Vagina (tissue), 2 donors: ENCODE results near the gene NID2. TPM values are rescaled to one million over a fixed set of nuclear protein-coding genes. Genes with fewer than 3 reads are reported as not detected.
A peak's percentile ranks its signal among the peaks of the same experiment; 100 is the strongest.

Experiments used
- DNase-seq, 2 donors: peaks; one replicate each; pipeline ENCODE4 v3.0.0-alpha.2; 2017; ENCODE audit errors: extremely low spot score in 2 of 2
- H3K27ac ChIP-seq: fragments of 200-600 bp; sonication (generic); one replicate; pipeline ENCODE4 v1.5.1; 2019
- H3K27me3 ChIP-seq: fragments of 200-600 bp; sonication (generic); one replicate; pipeline ENCODE4 v1.5.1; 2019
- H3K36me3 ChIP-seq, 2 donors: fragments of 200-600 bp; sonication (generic); one replicate each; pipeline ENCODE4 v1.5.1; 2017 to 2019
- H3K4me1 ChIP-seq: fragments of 200-600 bp; sonication (generic); one replicate; pipeline ENCODE4 v1.5.1; 2019
- H3K4me3 ChIP-seq, 2 donors: fragments of 200-600 bp; sonication (generic); 1 replicate in 1 of 2; 2 replicates in 1 of 2; pipeline ENCODE4 v1.5.1; 2016 to 2019
- H3K9me3 ChIP-seq: fragments of 200-600 bp; sonication (generic); one replicate; pipeline ENCODE4 v1.5.1; 2019
- CTCF ChIP-seq, 3 experiments: fragments of 450-650 bp in 2 of 3; fragments of 200-600 bp in 1 of 3; sonication (generic) in 1 of 3; IDR thresholded peaks; one replicate each; pipeline ENCODE4 v1.5.1; 2017 to 2019; ENCODE audit warnings: antibody characterized with exemption in 3 of 3, mild to moderate bottlenecking in 2 of 3, moderate library complexity in 2 of 3
- POLR2A ChIP-seq, 2 donors: fragments of 450-650 bp; IDR thresholded peaks; one replicate each; pipeline ENCODE4 v1.6.1; 2017; ENCODE audit warnings: antibody characterized with exemption in 2 of 2, mild to moderate bottlenecking in 2 of 2, moderate library complexity in 2 of 2
- POLR2AphosphoS5 ChIP-seq, 2 donors: sonication (generic); formaldehyde crosslinking; IDR thresholded peaks; one replicate each; pipeline ENCODE4 v1.9.0; 2017; ENCODE audit warnings: antibody characterized with exemption in 2 of 2, mild to moderate bottlenecking in 2 of 2, low read depth in 1 of 2; ENCODE audit not compliant: insufficient read depth in 1 of 2
- intact Hi-C: fragments of 100-400 bp; cut with DNase I; formaldehyde crosslinking; loops from one replicate; pipeline ENCODE4 v1.15.1; 2023
- total RNA-seq: library from RNA; depleted of rRNA; stranded (reverse); fragments of >200 nt; gene quantifications from one replicate; pipeline ENCODE4 v1.2.3, GENCODE V29; 2016

The NID2 gene
- total RNA-seq, 1 donor from 2014 or later, result 20.1 TPM

- Histone ChIP-seq H3K4me3 (no peak overlapping the region), H3K9me3 (no peaks in the 10 kb centered on the region), H3K27ac (no peak overlapping the region), H3K27me3 (no peaks in the 10 kb centered on the region), H3K4me1 (peaks cover 58% of the 10 kb centered on the region), H3K36me3 (no peaks in the 10 kb centered on the region)
- intact Hi-C loops, result no loop called here
- TF ChIP-seq POLR2AphosphoS5 (IDR thresholded peaks at IDR 0.05; ENCODE audit: insufficient read depth in 1 of 2, low read depth in 1 of 2) (no peak), POLR2A (IDR thresholded peaks at IDR 0.05) (no peak), CTCF (IDR thresholded peaks at IDR 0.05) (no peak)
- DNase-seq, result no peak
These were observed 4.7 kb downstream of the NID2 start for GRCh38 chr14:52064174-52064573.

GRCh38 chr14:52063052-52063462 lies 5.8 kb downstream of the NID2 start:
- TF ChIP-seq POLR2A (IDR thresholded peaks at IDR 0.05), result no peak
- TF ChIP-seq CTCF (IDR thresholded peaks at IDR 0.05), result no peak
- no peak for TF ChIP-seq POLR2AphosphoS5 (IDR thresholded peaks at IDR 0.05; ENCODE audit: insufficient read depth in 1 of 2, low read depth in 1 of 2)
- Histone ChIP-seq H3K4me1 (peaks cover 52% of the 10 kb centered on the region), H3K27me3 (no peaks in the 10 kb centered on the region), H3K27ac (no peak overlapping the region), H3K36me3 (no peaks in the 10 kb centered on the region), H3K9me3 (no peaks in the 10 kb centered on the region), H3K4me3 (no peak overlapping the region)
- intact Hi-C loops, result no loop called here
- DNase-seq, result no peak

- intact Hi-C loops, result no loop called here
- H3K27ac ChIP-seq, result no peak overlapping the region
- no peaks in the 10 kb centered on the region for H3K27me3 ChIP-seq
- no peak for DNase-seq
- no peaks in the 10 kb centered on the region for H3K9me3 ChIP-seq
- peaks cover 40% of the 10 kb centered on the region for H3K4me1 ChIP-seq
- no peak overlapping the region for H3K4me3 ChIP-seq
- no peak for TF ChIP-seq POLR2A (IDR thresholded peaks at IDR 0.05)
- TF ChIP-seq POLR2AphosphoS5 (IDR thresholded peaks at IDR 0.05; ENCODE audit: insufficient read depth in 1 of 2, low read depth in 1 of 2), result no peak
- H3K36me3 ChIP-seq, result no peaks in the 10 kb centered on the region
These were observed 7.0 kb downstream of the NID2 start for GRCh38 chr14:52061890-52062289.

GRCh38 chr14:52061390-52061789 lies 7.5 kb downstream of the NID2 start:
- no peak for TF ChIP-seq POLR2AphosphoS5 (IDR thresholded peaks at IDR 0.05; ENCODE audit: insufficient read depth in 1 of 2, low read depth in 1 of 2)
- no peak for TF ChIP-seq POLR2A (IDR thresholded peaks at IDR 0.05)
- no peak for TF ChIP-seq CTCF (IDR thresholded peaks at IDR 0.05)
- no peak for DNase-seq
- Histone ChIP-seq H3K9me3 (no peaks in the 10 kb centered on the region), H3K4me3 (no peak overlapping the region), H3K27ac (peak overlapping the region; percentile 13), H3K27me3 (no peaks in the 10 kb centered on the region), H3K36me3 (no peaks in the 10 kb centered on the region), H3K4me1 (peaks cover 36% of the 10 kb centered on the region)
- intact Hi-C loops, result no loop called here

- TF ChIP-seq CTCF (IDR thresholded peaks at IDR 0.05) (no peak), POLR2A (IDR thresholded peaks at IDR 0.05) (no peak), POLR2AphosphoS5 (IDR thresholded peaks at IDR 0.05; ENCODE audit: insufficient read depth in 1 of 2, low read depth in 1 of 2) (no peak)
These were observed 8.8 kb downstream of the NID2 start for GRCh38 chr14:52060080-52060479.

More at GRCh38 chr14:52060080-52060479, 8.8 kb downstream of the NID2 start:
- H3K27me3 ChIP-seq, result no peaks in the 10 kb centered on the region
- H3K27ac ChIP-seq, result peak overlapping the region; percentile 43
- DNase-seq, result no peak
- H3K9me3 ChIP-seq, result no peaks in the 10 kb centered on the region
- H3K4me3 ChIP-seq, result no peak overlapping the region
- peaks cover 36% of the 10 kb centered on the region for H3K4me1 ChIP-seq
- no peaks in the 10 kb centered on the region for H3K36me3 ChIP-seq
- intact Hi-C loops, result no loop called here
